Osteocyte (in vitro differentiated cells): ENCODE results near the gene EYA2. TPM values are rescaled to one million over a fixed set of nuclear protein-coding genes. Genes with fewer than 3 reads are reported as not detected.

ENCODE experiments used
- DNase-seq: peaks from one replicate; pipeline ENCODE4 v3.0.0; 2021; ENCODE audit warnings: mixed read lengths; ENCODE audit not compliant: unreplicated experiment; ENCODE audit errors: extremely low spot score
- H3K27ac Mint-ChIP-seq: one replicate; pipeline ENCODE4 v1.8.0; 2021; ENCODE audit warnings: mild to moderate bottlenecking, mixed read lengths; ENCODE audit not compliant: unreplicated experiment
- H3K27me3 Mint-ChIP-seq: one replicate; pipeline ENCODE4 v1.8.0; 2021; ENCODE audit warnings: mixed read lengths; ENCODE audit not compliant: unreplicated experiment
- H3K36me3 Mint-ChIP-seq: one replicate; pipeline ENCODE4 v1.8.0; 2021; ENCODE audit warnings: mixed read lengths; ENCODE audit not compliant: unreplicated experiment
- H3K4me1 Mint-ChIP-seq: one replicate; pipeline ENCODE4 v1.8.0; 2021; ENCODE audit warnings: mixed read lengths; ENCODE audit not compliant: unreplicated experiment
- H3K4me3 Mint-ChIP-seq: one replicate; pipeline ENCODE4 v1.8.0; 2021; ENCODE audit warnings: mild to moderate bottlenecking, moderate library complexity, mixed read lengths; ENCODE audit not compliant: unreplicated experiment
- H3K9me3 Mint-ChIP-seq: one replicate; pipeline ENCODE4 v1.8.0; 2021; ENCODE audit warnings: mixed read lengths; ENCODE audit not compliant: unreplicated experiment
- total RNA-seq: library from RNA; stranded (reverse); gene quantifications from 2 replicates; pipeline ENCODE4 v1.2.1, GENCODE V29; 2021
- TF ChIP-seq, protein P1 (sequence below): fragments of 200-600 bp; sonication (generic); IDR thresholded peaks from 2 replicates; pipeline ENCODE4 v1.5.0; 2021; ENCODE audit warnings: antibody characterized with exemption, mild to moderate bottlenecking, moderate library complexity

Gene EYA2
- total RNA-seq, 1 donor from 2014 or later = not detected

DNA sequence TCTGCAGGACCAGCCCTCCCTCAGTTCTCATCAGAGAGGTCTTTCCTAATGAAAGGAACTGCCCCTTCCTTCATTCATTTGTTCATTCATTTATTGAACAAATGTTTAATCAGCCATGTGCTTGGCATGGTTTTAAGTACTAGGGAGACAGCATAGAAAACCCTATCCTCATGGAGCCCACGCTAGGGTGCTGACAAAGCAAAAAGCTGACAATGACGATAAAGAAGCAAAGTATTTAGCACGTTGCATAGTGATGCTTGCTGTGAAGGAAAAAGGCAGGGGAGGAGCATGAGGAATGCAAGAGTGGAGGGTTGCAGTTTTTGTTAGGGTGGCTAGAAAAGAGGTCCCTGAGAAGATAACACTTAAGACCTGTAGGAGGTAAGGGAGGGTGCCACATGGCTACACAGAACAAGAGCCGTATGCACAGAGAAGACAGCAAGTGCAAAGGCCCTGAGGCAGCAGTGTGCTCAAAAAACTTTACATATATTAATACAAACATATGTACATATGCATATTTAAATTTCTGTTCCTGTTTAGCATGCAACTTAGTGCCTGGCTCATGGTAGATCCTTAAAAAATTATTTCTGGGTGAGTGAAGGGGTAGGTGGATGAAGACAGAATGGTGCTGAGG, 98.9 kb downstream of the EYA2 start:
- DNase-seq = no peak
- TF ChIP-seq, protein P1, sequence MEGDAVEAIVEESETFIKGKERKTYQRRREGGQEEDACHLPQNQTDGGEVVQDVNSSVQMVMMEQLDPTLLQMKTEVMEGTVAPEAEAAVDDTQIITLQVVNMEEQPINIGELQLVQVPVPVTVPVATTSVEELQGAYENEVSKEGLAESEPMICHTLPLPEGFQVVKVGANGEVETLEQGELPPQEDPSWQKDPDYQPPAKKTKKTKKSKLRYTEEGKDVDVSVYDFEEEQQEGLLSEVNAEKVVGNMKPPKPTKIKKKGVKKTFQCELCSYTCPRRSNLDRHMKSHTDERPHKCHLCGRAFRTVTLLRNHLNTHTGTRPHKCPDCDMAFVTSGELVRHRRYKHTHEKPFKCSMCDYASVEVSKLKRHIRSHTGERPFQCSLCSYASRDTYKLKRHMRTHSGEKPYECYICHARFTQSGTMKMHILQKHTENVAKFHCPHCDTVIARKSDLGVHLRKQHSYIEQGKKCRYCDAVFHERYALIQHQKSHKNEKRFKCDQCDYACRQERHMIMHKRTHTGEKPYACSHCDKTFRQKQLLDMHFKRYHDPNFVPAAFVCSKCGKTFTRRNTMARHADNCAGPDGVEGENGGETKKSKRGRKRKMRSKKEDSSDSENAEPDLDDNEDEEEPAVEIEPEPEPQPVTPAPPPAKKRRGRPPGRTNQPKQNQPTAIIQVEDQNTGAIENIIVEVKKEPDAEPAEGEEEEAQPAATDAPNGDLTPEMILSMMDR = no peak
- no peak overlapping the region for H3K27ac Mint-ChIP-seq
- H3K27me3 Mint-ChIP-seq = peaks cover 62% of the 10 kb centered on the region
- no peak overlapping the region for H3K4me3 Mint-ChIP-seq
- no peaks in the 10 kb centered on the region for H3K4me1 Mint-ChIP-seq
- H3K36me3 Mint-ChIP-seq = no peaks in the 10 kb centered on the region
- no peaks in the 10 kb centered on the region for H3K9me3 Mint-ChIP-seq

DNA sequence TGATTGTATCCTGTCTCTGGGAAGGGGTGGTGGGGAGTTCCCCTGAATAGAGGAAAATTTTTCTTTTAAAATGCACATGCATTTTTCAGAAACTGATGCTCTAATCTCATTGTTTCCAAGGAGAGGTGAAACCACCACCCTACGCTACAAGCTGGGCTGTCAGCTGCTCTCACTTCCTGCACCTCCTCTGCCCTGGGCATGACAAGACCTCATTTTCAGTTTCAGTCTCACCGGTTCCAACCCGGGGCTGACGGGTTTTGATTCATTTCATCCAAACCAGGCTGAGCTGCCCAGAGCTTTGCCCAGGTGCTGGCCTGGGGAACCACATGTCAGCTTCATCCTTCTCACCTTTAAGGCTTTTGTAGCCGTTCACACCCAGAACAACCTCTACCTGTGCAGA, 99.7 kb downstream of the EYA2 start:
- DNase-seq = no peak
- H3K27ac Mint-ChIP-seq = no peak overlapping the region
- H3K36me3 Mint-ChIP-seq = no peaks in the 10 kb centered on the region
- H3K4me1 Mint-ChIP-seq = no peaks in the 10 kb centered on the region
- H3K9me3 Mint-ChIP-seq = no peaks in the 10 kb centered on the region
- H3K27me3 Mint-ChIP-seq = peaks cover 66% of the 10 kb centered on the region
- TF ChIP-seq, protein P1 = no peak
- no peak overlapping the region for H3K4me3 Mint-ChIP-seq

DNA sequence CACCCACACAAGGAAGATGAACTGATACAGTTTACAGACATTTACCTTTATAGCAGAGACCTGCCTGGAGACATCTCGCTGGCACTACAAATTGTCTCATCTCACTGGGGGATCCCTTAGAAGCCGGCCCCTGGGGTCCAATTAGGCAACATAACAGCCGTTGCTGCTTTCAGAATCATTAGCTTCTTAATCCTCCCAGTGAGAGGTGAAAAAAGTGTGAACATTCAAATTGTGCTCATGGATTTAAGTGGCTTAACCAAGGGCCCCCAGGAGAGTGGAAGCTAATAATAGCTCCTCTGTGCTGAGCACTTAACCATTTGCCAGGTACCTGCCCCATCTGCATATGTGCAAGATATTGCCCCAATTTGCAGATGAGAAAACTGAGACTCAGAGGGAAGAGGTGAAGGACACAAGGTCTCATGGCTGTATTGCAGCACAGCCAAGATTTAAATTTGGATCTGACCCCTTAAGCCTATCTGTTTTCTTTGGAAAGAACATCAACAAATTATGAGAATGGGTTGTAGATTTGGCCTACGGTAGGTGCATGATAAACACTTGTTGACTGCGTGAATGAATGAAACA, 101.0 kb downstream of the EYA2 start:
- H3K27me3 Mint-ChIP-seq = peaks cover 54% of the 10 kb centered on the region

DNA sequence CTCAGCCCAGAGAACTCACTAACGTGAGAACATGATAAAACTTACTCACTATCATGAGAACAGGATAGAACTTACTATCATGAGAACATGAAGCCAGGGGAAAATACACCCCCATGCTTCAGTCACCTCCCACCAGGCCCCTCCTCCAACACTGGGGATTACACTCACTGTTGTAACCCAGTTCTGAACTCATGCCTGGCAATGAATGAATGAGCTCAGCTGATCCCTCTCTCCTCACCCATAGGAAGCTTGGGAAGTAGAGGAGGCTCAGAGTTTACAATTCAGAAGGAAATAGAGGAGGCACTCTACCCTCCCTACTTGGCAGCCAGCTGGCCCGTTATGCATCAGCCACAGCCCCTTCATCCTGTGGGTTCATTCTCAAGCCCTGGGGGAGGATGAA, 102.5 kb downstream of the EYA2 start:
- no peaks in the 10 kb centered on the region for H3K36me3 Mint-ChIP-seq
- TF ChIP-seq, protein P1 = no peak
- H3K27ac Mint-ChIP-seq = no peak overlapping the region
- H3K4me3 Mint-ChIP-seq = no peak overlapping the region
- H3K4me1 Mint-ChIP-seq = no peaks in the 10 kb centered on the region
- peaks cover 48% of the 10 kb centered on the region for H3K27me3 Mint-ChIP-seq
- H3K9me3 Mint-ChIP-seq = no peaks in the 10 kb centered on the region
- DNase-seq = no peak

More for the DNA sequence above, 101.0 kb downstream of the EYA2 start:
- TF ChIP-seq, protein P1 = no peak
- H3K9me3 Mint-ChIP-seq = no peaks in the 10 kb centered on the region
- H3K4me1 Mint-ChIP-seq = no peaks in the 10 kb centered on the region
- H3K27ac Mint-ChIP-seq = no peak overlapping the region
- H3K36me3 Mint-ChIP-seq = no peaks in the 10 kb centered on the region
- no peak for DNase-seq
- no peak overlapping the region for H3K4me3 Mint-ChIP-seq

DNA sequence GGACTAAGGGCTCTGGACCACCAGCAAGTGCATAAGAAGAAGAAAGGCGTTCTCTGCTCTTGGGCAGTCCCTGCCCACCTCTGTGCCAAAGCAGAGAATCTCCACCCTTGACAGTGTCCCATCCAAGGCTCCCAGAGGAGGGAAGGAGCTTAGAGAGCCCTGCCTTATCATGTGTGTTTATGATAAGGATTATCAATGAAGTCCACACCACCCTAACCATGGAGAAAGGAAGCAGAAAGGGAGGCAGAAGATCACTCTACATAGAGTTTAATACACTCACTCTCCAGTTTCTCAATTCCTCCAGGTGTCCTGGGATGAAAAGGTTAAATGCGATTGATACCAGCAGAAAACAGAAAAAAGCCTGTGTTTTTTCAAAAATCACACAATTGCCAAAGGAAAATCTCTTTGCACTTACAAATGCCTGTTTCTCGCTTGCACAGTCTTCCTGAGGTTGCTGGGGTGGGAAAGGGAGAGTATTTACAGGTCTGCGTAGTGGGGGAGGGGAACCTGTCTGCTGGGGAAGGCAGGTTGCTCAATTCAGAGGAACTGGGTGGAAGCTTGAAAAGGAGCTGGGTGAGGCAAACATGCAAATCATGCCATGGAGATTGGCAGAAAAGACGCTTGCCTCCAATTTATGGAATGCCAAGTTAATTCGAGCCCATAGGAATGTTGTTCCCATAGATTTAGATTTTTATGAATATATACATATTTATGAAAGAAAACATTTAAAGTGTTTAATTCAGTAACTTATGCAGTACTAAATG, 104.0 kb downstream of the EYA2 start:
- Mint-ChIP-seq H3K27me3 (peaks cover 50% of the 10 kb centered on the region), H3K36me3 (no peaks in the 10 kb centered on the region), H3K9me3 (no peaks in the 10 kb centered on the region), H3K4me1 (no peaks in the 10 kb centered on the region), H3K4me3 (no peak overlapping the region), H3K27ac (no peak overlapping the region)
- TF ChIP-seq, protein P1 = no peak
- no peak for DNase-seq
